ENCODE results near the gene SUFU.

DNA sequence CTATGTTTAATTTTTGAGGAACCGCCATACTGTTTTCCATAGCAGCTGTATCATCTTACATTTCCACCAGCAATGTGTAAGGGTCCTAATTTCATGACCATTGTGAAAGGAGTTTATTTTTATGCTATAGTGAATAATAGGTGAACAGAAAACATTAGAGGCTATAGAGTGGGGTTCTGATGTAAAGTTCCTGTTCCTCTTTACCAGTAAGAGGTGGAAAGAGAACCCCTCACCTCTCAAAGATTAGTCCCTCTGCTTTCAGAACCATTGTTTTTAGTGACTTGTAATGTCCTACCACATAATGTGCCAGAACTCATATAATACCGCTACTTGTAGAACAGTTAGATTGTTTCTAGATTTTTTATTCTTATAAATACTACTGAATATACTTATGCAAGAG is 34.2 kb downstream of the SUFU start:
- TF ChIP-seq CTCF (conservative IDR thresholded peaks at IDR 0.05; ENCODE audit: low read depth, low read length) = no peak
- TF ChIP-seq POLR2A (IDR thresholded peaks at IDR 0.05; ENCODE audit: low read depth, low read length) = no peak
- no peak for TF ChIP-seq FOS (IDR thresholded peaks at IDR 0.05; ENCODE audit: low read depth, low read length)
- TF ChIP-seq MAZ (IDR thresholded peaks at IDR 0.05; ENCODE audit: borderline replicate concordance, low read depth, low read length) = no peak
- TF ChIP-seq, protein P1, sequence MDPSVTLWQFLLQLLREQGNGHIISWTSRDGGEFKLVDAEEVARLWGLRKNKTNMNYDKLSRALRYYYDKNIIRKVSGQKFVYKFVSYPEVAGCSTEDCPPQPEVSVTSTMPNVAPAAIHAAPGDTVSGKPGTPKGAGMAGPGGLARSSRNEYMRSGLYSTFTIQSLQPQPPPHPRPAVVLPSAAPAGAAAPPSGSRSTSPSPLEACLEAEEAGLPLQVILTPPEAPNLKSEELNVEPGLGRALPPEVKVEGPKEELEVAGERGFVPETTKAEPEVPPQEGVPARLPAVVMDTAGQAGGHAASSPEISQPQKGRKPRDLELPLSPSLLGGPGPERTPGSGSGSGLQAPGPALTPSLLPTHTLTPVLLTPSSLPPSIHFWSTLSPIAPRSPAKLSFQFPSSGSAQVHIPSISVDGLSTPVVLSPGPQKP (IDR thresholded peaks at IDR 0.05; ENCODE audit: borderline replicate concordance, low read depth, low read length) = no peak
- TF ChIP-seq RFX5 (IDR thresholded peaks at IDR 0.05; ENCODE audit: low read depth, low read length) = no peak
- TF ChIP-seq BHLHE40 (IDR thresholded peaks at IDR 0.05; ENCODE audit: low read depth, low read length) = no peak
- TF ChIP-seq, protein P2, sequence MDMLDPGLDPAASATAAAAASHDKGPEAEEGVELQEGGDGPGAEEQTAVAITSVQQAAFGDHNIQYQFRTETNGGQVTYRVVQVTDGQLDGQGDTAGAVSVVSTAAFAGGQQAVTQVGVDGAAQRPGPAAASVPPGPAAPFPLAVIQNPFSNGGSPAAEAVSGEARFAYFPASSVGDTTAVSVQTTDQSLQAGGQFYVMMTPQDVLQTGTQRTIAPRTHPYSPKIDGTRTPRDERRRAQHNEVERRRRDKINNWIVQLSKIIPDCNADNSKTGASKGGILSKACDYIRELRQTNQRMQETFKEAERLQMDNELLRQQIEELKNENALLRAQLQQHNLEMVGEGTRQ (IDR thresholded peaks at IDR 0.05; ENCODE audit: low read depth, low read length) = no peak
- no peak for TF ChIP-seq MAFK (IDR thresholded peaks at IDR 0.05; ENCODE audit: low read depth, low read length)
- no peak for TF ChIP-seq RAD21 (IDR thresholded peaks at IDR 0.05; ENCODE audit: low read length)
- no peak for TF ChIP-seq RCOR1 (IDR thresholded peaks at IDR 0.05; ENCODE audit: insufficient replicate concordance, low read length)
- TF ChIP-seq MXI1 (IDR thresholded peaks at IDR 0.05; ENCODE audit: borderline replicate concordance, low read depth, low read length) = no peak

Data from IMR-90 (cell line).